Posterior cingulate gyrus (tissue), 11 donors: ENCODE measurements around the gene SERINC5.
"Not testable (repeated sequence)": the region's sequence is repeated elsewhere in the genome, so short reads cannot be mapped to it uniquely, and the experiment has no call there.

Experiments used
- DNase-seq, 10 donors: peaks; one replicate each; pipeline versions ENCODE4 v3.0.0 to v3.0.0-alpha.2; 2020 to 2021; ENCODE audit warnings: mixed read lengths in 3 of 10
- intact Hi-C: fragments of 100-400 bp; cut with DNase I; formaldehyde crosslinking; loops from one replicate; pipeline ENCODE4 v1.15.1; 2023

SERINC5 gene

DNA sequence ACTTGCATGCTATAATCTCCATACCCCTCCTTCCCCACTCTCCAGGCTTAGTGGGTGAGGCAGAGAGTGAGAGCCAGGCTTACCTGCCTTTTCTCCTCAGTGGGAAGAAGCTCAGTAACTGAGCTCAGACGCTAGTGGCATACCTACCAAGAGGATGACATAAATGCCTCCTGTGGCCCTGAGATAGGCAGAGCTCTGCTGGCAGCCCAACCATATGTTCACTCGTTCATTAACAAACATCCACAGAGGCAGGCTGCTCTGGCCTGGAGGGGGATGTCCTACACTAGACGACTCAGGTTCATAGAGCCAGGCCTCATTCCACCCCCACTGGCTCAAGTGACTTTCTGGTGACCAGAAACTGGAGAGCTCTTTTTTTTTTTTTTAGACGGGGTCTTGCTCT, 139.4 kb downstream of the SERINC5 start:
- intact Hi-C loops = no loop called here

DNA sequence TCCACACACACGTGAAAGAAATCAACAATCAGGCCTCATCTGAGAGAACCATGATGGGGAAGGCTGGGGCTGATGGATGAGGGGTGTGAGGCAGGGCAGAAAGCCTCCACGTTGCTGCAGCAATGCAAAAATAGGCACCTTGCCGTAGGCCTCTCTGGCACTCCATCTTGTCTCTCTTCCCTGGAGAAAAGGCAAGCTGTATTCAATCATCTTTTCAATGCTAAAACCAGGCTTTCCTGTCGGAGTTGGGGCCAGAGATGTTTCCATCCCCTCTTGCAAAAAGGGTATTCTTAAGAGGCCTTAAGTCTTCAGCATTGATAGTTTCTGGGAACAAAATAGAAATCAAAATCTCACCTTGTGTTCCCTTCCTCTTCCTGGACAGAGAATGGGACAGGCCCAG, 139.8 kb downstream of the SERINC5 start:
- no peak for DNase-seq
- intact Hi-C loops = no loop called here

More for the DNA sequence above, 139.4 kb downstream of the SERINC5 start:
- DNase-seq = no peak

DNA sequence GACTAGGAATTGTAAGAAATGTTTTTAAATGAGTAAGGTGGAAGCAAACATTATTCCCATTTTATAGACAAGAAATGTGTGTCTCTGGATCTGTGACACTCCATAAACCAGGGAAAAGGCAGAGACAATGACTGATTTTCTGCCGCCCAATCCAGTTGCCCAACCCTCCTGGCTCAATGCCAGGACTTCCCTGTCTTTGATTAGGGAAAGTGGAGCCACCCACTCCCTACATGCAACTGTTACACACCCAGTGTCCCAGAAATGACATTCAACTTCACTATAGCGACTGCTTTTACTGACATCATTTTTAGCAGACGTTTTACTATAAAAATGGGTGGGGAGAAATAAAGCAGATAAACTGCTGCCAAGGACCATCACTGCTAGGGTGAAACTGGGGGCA, 141.0 kb downstream of the SERINC5 start:
- intact Hi-C loops = no loop called here
- DNase-seq = no peak

DNA sequence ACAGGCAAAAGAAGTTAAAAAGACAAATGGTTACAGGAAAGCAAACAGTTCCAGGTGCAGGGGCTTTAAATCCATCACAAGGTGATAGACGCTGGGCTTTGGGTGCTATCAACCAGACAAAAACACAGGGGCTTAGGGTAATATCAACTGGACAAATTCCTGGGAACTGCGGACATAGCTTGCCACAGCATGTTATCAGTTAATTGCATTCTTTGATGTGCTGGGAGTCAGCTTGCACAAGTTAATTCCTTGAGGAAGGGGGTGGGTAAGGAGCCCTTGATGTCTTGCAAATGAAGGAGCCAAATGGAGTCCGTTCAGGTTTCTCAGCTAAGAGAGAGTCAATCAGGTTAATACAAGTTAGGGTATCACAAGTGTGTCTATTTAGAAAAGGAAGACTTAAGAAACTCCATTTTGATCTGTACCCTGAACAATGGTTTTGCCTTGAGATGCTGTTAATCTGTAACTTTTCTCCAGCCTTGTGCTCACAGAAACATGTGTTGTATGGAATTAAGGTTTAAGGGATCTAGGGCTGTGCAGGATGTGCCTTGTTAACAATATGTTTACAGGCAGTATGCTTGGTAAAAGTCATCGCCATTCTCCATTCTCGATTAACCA, 144.4 kb downstream of the SERINC5 start:
- DNase-seq = not testable (repeated sequence)

DNA sequence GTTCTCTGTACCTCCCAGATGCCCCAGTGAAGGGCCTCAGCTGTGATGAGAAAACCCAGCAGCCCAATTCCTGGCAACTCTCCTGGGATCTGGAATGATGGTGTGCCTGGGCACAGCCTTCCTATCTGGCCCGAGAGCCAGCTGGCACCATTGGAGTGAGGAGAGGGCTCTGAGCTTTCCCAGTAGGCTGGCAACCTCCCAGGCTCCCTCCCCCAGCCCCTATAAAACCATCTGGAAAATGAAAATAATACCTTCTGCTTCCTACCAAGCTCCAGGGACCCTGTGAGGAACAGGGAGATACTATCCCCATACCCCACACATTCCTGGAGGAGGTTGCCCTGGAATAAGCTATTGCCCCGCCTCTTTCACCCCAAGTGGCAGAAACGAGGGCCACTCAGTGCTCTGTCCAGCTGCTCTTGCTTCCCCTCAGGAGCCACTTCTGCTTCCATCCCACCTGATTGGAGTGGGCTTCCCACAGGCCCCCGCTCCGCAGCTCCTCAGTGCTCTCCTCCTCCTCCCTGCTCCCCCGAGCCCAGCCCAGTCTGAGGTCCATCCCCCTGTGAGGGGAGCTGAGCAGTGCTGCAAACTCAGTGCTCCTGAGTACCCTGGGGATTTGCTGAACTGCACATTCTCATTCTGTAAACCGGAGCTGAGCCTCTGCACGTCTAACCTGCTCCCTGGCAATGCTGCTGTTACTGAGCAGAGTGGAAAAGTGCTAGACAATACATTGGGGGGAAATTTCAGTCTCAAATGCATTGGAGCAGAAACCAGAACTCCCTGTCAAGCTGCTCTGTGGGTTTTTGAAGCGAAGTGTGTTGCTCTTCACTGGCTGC, 146.0 kb downstream of the SERINC5 start:
- intact Hi-C loops = no loop called here
- peak in 5 of 10 donors; percentile 19 to 85 (median 29) for DNase-seq

More for the DNA sequence above, 144.4 kb downstream of the SERINC5 start:
- intact Hi-C loops = not testable (repeated sequence)

DNA sequence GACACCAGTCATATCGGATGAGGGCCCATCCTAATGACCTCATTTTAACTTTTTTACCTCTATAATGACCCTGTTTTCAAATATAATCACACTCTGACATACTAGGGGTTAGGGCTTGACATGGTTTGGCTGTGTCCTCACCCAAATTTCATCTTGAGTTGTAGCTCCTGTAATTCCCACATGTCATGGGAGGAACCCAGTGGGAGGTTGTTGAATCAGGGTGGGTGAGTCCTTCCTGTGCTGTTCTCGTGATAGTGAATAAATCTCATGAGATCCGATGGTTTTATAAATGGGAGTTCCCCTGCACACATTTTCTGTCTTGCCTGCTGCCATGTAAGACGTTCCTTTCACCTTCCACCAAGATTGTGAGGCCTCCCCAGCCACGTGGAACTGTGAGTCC, 148.9 kb downstream of the SERINC5 start:
- intact Hi-C loops = no loop called here
- no peak for DNase-seq

DNA sequence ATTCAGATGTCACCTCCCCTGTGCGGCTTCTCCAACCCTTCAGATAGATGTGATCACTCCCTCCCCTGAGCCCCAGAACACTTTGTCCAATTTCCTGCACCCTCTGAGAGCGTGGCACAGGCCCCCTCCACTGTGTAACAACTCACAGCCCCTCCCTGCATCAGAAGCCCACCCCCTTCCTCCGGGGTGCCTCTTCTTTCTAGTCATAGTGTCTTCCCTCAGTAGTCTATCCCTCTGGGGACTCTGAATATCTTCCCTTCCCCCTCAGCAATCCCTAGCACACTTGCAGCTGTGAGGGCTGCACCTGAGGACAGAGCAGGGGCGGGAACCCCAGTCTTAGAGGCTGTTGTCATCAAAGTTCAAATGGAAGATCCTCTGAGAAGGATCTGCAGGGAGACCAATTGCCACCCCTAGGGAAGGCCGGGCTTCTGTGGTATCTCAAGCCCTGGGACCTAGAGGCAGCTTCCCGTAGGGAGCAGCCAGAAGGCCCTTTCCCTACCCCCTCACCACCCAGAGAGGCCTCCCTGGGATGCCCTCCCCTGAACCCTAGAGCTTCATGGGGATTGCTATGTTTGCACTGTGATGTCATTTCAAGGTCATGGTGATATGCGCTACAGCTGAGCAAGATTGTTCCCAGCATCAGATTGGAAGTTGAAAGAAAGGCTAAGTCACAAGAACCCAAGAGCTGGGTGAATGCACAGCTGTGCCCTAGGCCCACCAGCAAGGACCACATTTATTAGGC, 150.0 kb downstream of the SERINC5 start:
- intact Hi-C loops = no loop called here
- DNase-seq = no peak

DNA sequence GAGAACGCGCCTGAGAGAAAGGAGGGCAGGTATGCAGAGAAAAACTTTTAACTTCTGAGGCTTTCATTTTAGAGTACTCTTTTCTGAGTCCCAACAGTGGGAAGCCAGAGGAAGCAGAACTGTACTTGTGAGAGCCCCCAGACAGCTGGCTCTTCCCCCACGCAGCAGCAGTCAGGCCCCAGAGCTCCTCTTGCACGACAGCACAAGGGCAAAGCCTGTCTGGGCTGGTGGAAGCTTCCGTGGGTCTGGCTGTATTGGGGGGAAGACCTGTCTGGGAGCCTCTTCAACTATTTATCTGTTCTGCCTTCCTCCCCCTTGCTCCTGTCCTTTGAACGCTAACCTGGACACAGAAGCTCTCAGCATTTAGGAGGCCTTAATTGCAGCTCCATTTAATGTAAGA, 152.5 kb downstream of the SERINC5 start:
- intact Hi-C loops = no loop called here
- no peak for DNase-seq

DNA sequence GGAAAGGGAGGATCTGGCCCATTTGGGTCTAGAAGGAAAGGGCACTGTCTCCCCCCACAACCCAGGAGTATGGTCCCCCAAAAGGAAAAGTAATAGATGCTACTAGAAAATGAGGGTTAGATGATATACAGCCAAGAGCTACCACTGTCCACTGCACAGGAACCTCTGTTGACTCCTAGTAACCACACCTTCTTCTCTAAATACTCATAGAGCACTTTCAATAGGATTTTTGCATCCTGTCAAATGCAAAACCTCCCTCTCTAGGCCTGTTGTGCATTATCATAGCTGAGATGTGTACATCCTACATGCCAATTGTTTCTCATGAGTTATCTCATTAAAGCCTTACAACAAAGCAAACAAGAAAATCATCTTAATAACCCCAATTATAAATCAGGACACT, 153.9 kb downstream of the SERINC5 start:
- no peak for DNase-seq
- intact Hi-C loops = no loop called here

DNA sequence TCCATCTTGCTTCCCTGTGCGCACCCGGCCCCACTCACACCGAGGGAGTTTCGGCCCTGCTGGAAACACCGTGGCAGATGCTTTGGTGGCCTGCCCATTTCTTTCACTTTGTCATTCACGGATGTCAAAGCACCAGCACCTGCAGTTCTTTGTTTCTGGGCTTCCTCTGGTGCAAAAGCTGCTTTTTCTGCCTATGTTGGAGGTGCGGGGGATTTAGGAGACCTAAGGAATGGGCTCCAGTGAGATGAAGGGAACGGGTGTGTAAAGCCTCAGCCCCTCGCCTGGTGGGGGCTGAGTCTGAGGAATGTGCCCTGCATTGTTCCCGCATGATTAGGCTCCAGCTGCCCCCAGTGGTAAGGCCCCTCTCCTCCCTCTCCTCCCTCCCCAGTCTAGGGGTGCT, 158.4 kb downstream of the SERINC5 start:
- intact Hi-C loops = loop anchor here (10.0 kb wide), 2 partner anchors 307 to 577 kb away; partner anchors contain the start of gene ZFYVE16
- DNase-seq = no peak

DNA sequence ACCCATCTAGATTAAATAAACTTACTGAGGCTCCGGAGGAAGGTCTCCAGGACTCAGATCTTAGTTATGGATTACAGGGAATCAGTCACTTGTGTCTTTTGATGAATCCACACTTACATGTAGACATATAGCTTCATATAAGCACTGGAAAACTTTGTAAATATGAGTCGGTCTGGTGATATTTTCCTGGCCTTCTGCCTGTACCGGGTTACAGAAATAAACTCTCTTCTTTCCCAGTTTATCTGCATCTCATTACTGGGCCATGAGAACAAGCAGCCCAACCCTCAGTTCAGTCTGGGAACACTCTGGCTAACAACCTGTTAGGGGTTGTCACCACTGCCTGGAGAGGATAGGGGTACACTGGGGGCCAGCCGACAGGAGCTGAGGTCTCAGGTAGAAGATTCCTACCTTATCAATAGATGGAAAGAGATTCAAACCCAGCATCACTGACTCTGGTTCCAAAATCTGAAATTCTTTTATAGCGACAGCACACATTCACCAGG, 161.6 kb downstream of the SERINC5 start:
- no peak for DNase-seq
- intact Hi-C loops = loop anchor here (5.0 to 10.0 kb wide), 3 partner anchors 163 to 581 kb away; partner anchors contain the start of genes SERINC5 and ZFYVE16

DNA sequence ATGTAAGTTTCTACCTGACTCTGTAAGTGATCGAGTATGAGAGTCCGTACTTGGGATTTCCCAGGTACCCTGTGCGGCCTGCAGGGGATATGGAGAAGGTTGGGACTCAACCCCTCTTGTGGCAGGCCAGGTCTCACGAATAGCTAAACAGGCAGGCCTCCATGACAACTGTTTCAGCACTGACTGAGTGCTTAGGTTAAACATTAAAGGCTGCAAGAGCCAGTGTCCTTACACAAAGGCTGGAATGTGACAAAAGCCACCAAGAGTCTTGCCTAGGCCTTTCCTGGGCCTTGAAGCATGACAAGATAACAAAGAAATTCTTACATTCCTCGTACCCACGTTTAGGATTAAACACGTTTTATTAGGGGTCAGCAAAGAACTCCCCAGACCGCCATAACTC, 162.1 kb downstream of the SERINC5 start:
- DNase-seq = no peak

DNA sequence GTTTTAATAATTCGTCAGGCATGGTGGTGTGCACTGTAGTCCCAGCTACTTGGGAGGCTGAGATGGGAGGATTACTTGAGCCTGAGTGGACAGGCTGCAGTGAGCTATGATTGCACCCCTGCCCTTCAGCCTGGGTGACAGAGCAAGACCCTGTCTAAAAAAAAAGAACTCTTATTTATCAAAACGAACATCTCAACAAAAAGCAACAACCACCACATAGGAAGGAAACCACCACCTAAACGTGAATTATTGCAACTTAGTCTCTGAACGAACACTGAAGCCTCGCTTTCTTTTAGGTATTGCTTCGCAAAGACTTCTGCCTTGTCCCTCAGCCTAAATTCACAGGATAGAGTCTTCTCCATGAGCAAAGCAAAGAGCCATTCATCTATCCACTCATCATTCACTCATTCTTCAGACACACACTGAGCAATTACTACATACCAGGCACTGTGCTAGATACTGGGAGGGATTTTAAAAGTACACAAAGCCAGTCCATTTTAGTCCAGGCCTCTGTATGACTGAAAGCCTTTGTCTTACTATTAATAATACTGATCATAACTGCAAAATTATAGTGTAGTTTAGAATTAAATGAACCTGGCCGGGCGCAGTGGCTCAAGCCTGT, 163.3 kb downstream of the SERINC5 start:
- no peak for DNase-seq
- intact Hi-C loops = loop anchor here (5.0 to 10.0 kb wide), 3 partner anchors 165 to 582 kb away; partner anchors contain the start of genes SERINC5 and ZFYVE16

More for the DNA sequence above, 162.1 kb downstream of the SERINC5 start:
- intact Hi-C loops = loop anchor here (5.0 to 10.0 kb wide), 3 partner anchors 164 to 581 kb away; partner anchors contain the start of genes SERINC5 and ZFYVE16

DNA sequence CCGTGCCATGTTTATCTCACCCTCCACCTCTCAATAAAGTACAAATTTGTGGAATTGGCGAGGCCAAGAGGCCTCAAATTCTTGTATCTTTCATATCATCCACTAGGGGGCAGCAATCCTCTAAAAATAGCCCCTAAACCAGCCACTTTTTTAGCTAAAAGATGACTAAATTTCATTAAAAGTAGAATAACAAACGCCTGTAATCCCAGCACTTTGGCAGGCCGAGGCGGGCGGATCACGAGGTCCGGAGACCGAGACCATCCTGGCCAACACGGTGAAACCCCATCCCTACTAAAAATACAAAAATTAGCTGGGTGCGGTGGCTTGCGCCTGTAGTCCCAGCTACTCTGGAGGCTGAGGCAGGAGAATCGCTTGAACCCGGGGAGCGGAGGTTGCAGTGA, 164.1 kb downstream of the SERINC5 start:
- intact Hi-C loops = loop anchor here (1.0 to 10.0 kb wide), 5 partner anchors 166 to 583 kb away; partner anchors contain the start of genes SERINC5 and ZFYVE16
- DNase-seq = not testable (repeated sequence)

DNA sequence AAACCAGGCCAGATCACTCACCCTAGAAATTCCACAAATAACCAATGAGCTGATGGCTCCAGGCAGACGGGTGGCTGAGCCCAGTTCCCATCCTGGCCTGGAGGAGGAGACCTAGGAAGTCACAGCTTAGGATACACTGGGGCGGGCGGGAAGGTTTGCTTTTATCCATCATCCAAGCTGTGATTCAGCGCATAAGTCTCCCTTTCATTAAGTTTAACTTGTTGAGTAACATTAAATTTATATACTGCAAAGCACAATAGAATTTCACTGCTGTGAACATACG, 165.0 kb downstream of the SERINC5 start:
- DNase-seq = no peak
- intact Hi-C loops = loop anchor here (1.0 to 10.0 kb wide), 5 partner anchors 166 to 584 kb away; partner anchors contain the start of genes SERINC5 and ZFYVE16

DNA sequence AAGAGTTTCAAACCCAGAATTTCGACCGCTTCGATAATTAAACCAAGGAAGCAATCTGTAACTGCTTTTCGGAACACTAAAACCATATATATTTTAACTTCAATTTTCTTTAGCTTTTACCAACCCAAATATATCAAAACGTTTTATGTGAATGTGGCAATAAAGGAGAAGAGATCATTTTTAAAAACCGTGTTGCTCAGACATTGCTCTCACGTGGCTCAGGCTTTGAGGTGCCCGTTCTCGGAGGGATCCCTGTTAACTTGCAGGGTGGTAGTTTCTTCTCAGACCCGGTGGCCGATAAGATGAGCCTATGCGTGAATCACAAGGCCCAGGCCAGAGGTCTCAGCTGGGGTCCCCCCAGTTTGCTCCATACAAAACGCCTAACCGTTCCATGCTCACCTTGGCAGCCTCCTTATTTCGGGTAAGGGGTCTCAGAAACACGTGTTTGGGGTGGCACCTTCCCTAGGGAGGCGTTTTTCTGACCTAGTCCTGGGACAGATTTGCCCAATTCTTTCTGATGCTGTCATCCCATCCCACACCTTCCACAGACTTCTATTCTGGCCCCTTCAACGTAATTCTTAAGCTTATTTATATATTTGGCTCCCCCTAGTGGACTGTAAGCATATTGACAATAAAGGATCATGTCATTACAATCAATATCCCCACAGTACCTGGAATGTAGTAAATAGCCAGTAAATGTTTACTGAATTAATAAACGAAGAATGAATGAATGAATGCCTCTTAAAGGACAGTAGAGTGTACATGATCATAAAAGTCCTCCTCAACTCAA, 172.6 kb downstream of the SERINC5 start:
- DNase-seq = peak in 2 of 10 donors; percentile 23 to 39
- intact Hi-C loops = loop anchor here (5.0 kb wide), 4 partner anchors 226 to 1061 kb away; partner anchors contain the start of gene HOMER1

DNA sequence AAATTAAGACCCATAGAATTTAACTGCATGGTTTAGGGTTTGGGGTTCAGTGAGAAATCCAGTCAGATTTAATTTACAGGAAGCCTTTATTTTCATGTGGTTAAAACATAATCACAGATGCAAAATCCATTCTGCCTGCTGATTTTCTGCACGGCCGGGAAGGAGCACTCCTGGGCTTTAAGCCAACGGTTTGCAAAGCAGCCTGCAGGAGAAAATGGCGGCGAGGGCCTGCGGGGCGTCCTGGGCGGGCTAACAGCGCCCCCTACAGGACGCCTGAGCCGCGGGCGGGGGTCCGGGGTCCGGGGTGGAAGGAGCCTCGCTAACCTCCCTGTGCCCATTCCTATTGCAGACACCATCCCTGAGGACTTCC, 173.1 kb downstream of the SERINC5 start:
- peak; percentile 63 to 96 (median 76) for DNase-seq
- intact Hi-C loops = loop anchor here (5.0 kb wide), 4 partner anchors 225 to 1060 kb away; partner anchors contain the start of gene HOMER1

DNA sequence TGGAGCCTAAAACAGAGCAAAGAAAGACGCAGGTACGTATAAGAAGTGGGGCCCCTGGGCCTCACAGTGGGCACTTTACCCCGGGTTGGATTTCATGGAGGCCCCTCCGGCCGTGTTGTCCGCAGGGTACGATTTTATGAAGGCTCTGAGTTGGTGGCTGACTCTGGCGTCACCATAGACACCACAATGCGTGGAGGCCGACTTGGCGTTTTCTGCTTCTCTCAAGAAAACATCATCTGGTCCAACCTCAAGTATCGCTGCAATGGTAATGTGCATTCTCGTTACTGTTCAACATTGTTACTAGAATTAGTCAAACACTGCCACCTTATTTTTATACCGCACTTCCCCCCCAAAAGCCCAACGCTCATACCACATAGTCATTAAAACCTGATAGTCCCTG, 173.6 kb downstream of the SERINC5 start:
- intact Hi-C loops = loop anchor here (5.0 kb wide), 4 partner anchors 225 to 1060 kb away; partner anchors contain the start of gene HOMER1

DNA sequence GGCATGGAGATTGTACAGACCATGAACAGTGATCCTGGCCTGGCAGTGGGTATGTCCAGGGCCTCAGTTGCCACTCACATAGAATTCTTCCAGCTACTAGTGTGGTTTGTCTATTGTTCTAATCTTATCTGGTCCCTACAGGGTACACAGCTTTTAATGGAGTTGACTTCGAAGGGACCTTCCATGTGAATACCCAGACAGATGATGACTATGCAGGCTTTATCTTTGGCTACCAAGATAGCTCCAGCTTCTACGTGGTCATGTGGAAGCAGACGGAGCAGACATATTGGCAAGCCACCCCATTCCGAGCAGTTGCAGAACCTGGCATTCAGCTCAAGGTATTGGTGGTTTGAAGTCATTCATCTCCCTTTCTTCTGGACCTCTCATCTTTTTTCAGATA, 176.9 kb downstream of the SERINC5 start:
- intact Hi-C loops = no loop called here
- DNase-seq = no peak

More for the DNA sequence above, 173.6 kb downstream of the SERINC5 start:
- peak in 3 of 10 donors; percentile 28 to 73 (median 36) for DNase-seq
